HepG2 (cell line): ENCODE data around the gene SF3B6. TPM values are rescaled to one million over a fixed set of nuclear protein-coding genes. Genes with fewer than 3 reads are reported as not detected.

ENCODE experiments used
- CEBPG ChIP-seq: IDR thresholded peaks from 2 replicates; pipeline ENCODE4 v1.6.1; 2016
- ETV5 ChIP-seq: IDR thresholded peaks from 2 replicates; pipeline ENCODE4 v1.6.1; 2018; ENCODE audit warnings: missing biosample characterization, missing genetic modification reagents, inconsistent platforms, borderline replicate concordance
- HDAC6 ChIP-seq: fragments of 200-600 bp; sonication (generic); IDR thresholded peaks from 2 replicates; pipeline ENCODE4 v1.7.0; 2017; ENCODE audit warnings: mild to moderate bottlenecking, antibody characterized with exemption, low read length, low read depth
- HMGA1 ChIP-seq: sonication (generic); formaldehyde crosslinking; conservative IDR thresholded peaks from 2 replicates; pipeline ENCODE4 v1.4.0; 2020; ENCODE audit warnings: missing genetic modification reagents
- HNF4G ChIP-seq, 2 experiments: sonication (generic) in 1 of 2; formaldehyde crosslinking in 1 of 2; IDR thresholded peaks; 2 replicates each; pipeline versions ENCODE4 v1.4.0 to v1.6.1; 2011 to 2020; ENCODE audit warnings: borderline replicate concordance in 2 of 2, low read depth in 2 of 2, mild to moderate bottlenecking in 2 of 2, low read length in 1 of 2, missing genetic modification reagents in 1 of 2, moderate library complexity in 1 of 2
- KAT8 ChIP-seq: IDR thresholded peaks from 2 replicates; pipeline ENCODE4 v1.6.1; 2016; ENCODE audit warnings: missing genetic modification reagents, missing compliant biosample characterization
- NCOR1 ChIP-seq: fragments of 200-600 bp; sonication (generic); IDR thresholded peaks from 2 replicates; pipeline ENCODE4 v1.7.0; 2017; ENCODE audit warnings: antibody characterized with exemption, low read length, borderline replicate concordance
- NFE2L2 ChIP-seq: fragments of 150-350 bp; IDR thresholded peaks from 2 replicates; pipeline ENCODE4 v1.6.1; 2014; ENCODE audit warnings: low read length
- NR2F6 ChIP-seq, 2 experiments: IDR thresholded peaks; 2 replicates each; pipeline ENCODE4 v1.6.1; 2016; ENCODE audit warnings: antibody characterized with exemption in 1 of 2, mild to moderate bottlenecking in 1 of 2
- SMAD1 ChIP-seq: sonication (generic); formaldehyde crosslinking; IDR thresholded peaks from 2 replicates; pipeline ENCODE4 v1.4.0; 2020; ENCODE audit warnings: missing genetic modification reagents, low read depth, mild to moderate bottlenecking, borderline replicate concordance
- SMYD3 ChIP-seq: sonication (generic); formaldehyde crosslinking; IDR thresholded peaks from 2 replicates; pipeline ENCODE4 v1.8.1; 2023; ENCODE audit warnings: mild to moderate bottlenecking, missing genetic modification reagents
- SOX6 ChIP-seq, 2 experiments: fragments of 450-650 bp in 1 of 2; sonication (generic) in 1 of 2; formaldehyde crosslinking in 1 of 2; IDR thresholded peaks; 2 replicates each; pipeline versions ENCODE4 v1.4.0 to v1.6.1; 2017 to 2020; ENCODE audit warnings: antibody characterized with exemption in 1 of 2, mild to moderate bottlenecking in 1 of 2, missing genetic modification reagents in 1 of 2
- TEAD2 ChIP-seq: sonication (generic); formaldehyde crosslinking; IDR thresholded peaks from 2 replicates; pipeline ENCODE4 v1.9.0; 2021; ENCODE audit warnings: missing genetic modification reagents
- ZBTB21 ChIP-seq: sonication (generic); formaldehyde crosslinking; IDR thresholded peaks from 2 replicates; pipeline ENCODE4 v1.4.0; 2020; ENCODE audit warnings: missing genetic modification reagents
- ZBTB25 ChIP-seq: IDR thresholded peaks from 2 replicates; pipeline ENCODE4 v1.6.1; 2018; ENCODE audit warnings: missing genetic modification reagents
- ZNF3 ChIP-seq: IDR thresholded peaks from 2 replicates; pipeline ENCODE4 v1.7.0; 2017; ENCODE audit warnings: inconsistent platforms
- ZNF792 ChIP-seq: IDR thresholded peaks from 2 replicates; pipeline ENCODE4 v1.6.1; 2016
- polyA plus RNA-seq, 8 experiments: library from polyadenylated mRNA; depleted of rRNA in 3 of 8; stranded (reverse) in 7 of 8; unstranded in 1 of 8; fragments of >200 nt; fragmentation: Illumina TruSeq in 4 of 8; extraction: Trizol in 4 of 8; gene quantifications; 2 replicates each; pipeline versions ENCODE4 v1.2.1 to v1.2.3, GENCODE V29; 2011 to 2016; ENCODE audit warnings: low read depth in 4 of 8, missing spikeins in 1 of 8, mixed read lengths in 1 of 8; ENCODE audit not compliant: insufficient read depth in 1 of 8
- total RNA-seq, 5 experiments: library from RNA; depleted of rRNA; stranded (reverse); fragments of >200 nt; fragmentation: Illumina TruSeq; extraction: Trizol; gene quantifications; 2 replicates each; pipeline ENCODE4 v1.2.3, GENCODE V29; 2016; ENCODE audit warnings: low read depth in 1 of 5
- TF ChIP-seq, protein P1 (sequence below): IDR thresholded peaks from 2 replicates; pipeline ENCODE4 v1.6.1; 2012; ENCODE audit warnings: low read depth, low read length, improper control_type of control experiment
- TF ChIP-seq, protein P2 (sequence below), 2 experiments: sonication (generic) in 1 of 2; formaldehyde crosslinking in 1 of 2; IDR thresholded peaks; 2 replicates each; pipeline versions ENCODE4 v1.4.0 to v1.6.1; 2018 to 2020; ENCODE audit warnings: missing genetic modification reagents in 2 of 2, borderline replicate concordance in 1 of 2, low read depth in 1 of 2, mild to moderate bottlenecking in 1 of 2, missing biosample characterization in 1 of 2

SF3B6 gene
- total and polyA plus RNA-seq, 2 of the 13 experiments (the other 11 are each of a cell fraction or from before 2014, with no cell fraction given): 177 to 182 TPM

DNA sequence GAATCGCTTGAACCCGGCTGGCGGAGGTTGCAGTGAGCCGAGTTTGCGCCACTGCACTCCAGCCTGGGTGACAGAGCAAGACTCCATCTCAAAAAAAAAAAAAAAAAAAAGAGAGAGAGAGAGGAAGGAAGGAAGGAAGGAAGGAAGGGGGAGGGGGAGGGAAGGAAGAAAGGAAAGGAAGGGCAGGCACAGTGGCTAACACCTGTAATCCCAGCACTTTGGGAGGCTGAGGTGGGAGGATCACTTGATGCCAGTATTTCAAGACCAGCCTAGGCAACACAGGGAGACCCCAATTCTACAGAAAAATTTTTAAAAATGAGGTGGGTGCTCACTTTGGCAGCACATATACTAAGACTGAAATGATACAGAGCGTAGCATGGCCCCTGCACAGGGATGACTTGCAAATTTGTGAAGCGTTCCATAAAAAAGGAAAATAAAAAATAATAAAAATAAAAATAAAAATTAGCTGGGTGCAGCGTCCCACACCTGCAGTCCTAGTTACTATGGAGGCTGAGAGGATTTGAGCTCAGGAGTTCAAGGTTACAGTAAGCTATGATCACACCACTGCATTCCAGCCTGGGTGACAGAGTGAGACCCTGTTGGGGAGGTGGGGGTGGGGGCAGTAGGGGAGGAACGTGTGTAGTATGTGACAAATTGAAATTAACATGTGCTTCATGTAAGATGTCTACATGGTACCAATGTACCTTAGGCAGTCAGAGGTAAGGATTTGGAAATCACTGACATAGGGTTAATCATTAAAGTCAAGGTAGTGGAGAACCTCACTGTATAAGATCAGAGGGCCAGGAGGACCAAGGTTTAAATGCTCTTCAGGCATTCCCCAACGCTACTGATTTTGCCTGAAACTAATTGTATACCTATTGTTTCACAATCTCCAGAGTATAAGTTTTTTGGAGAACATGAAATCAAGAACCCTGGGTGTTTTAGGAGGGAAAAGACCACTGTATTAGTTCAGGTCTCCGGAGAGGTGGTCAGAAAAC is 30.3 kb downstream of the SF3B6 start (continued):
- TF ChIP-seq, protein P1, sequence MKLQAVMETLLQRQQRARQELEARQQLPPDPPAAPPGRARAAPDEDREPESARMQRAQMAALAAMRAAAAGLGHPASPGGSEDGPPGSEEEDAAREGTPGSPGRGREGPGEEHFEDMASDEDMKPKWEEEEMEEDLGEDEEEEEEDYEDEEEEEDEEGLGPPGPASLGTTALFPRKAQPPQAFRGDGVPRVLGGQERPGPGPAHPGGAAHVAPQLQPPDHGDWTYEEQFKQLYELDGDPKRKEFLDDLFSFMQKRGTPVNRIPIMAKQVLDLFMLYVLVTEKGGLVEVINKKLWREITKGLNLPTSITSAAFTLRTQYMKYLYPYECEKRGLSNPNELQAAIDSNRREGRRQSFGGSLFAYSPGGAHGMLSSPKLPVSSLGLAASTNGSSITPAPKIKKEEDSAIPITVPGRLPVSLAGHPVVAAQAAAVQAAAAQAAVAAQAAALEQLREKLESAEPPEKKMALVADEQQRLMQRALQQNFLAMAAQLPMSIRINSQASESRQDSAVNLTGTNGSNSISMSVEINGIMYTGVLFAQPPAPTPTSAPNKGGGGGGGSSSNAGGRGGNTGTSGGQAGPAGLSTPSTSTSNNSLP: peak; percentile 85
- no peak for TF ChIP-seq SMAD1 (CRISPR knock-in tag)
- 0 out of 2 replicates have a peak, but pooled peaks have one; percentile 19 for TF ChIP-seq ZBTB21 (CRISPR knock-in tag)
- no peak for TF ChIP-seq HDAC6
- TF ChIP-seq HNF4G (IDR thresholded peaks at IDR 0.05; ENCODE audit: borderline replicate concordance, low read depth, low read length): peak; percentile 13; the same call in 1 of the 2 replicates
- TF ChIP-seq HNF4G (CRISPR knock-in tag; IDR thresholded peaks at IDR 0.05; ENCODE audit: borderline replicate concordance, low read depth): no peak
- TF ChIP-seq KAT8 (CRISPR knock-in tag): 0 out of 2 replicates have a peak, but pooled peaks have one; percentile 29
- TF ChIP-seq TEAD2 (CRISPR knock-in tag): no peak
- TF ChIP-seq NR2F6 (IDR thresholded peaks at IDR 0.05): 0 out of 2 replicates have a peak, but pooled peaks have one; percentile 7
- peak; percentile 8; the same call in 1 of the 2 replicates for TF ChIP-seq NR2F6 (CRISPR knock-in tag; IDR thresholded peaks at IDR 0.05)
- peak; percentile 65 for TF ChIP-seq CEBPG (CRISPR knock-in tag)
- peak; percentile 71; the same call in 1 of the 2 replicates for TF ChIP-seq ZBTB25
- TF ChIP-seq HMGA1: no peak
- TF ChIP-seq NCOR1: 0 out of 2 replicates have a peak, but pooled peaks have one; percentile 16
- TF ChIP-seq NFE2L2: peak; percentile 90
- TF ChIP-seq ZNF3 (CRISPR knock-in tag): no peak
- no peak for TF ChIP-seq SOX6 (IDR thresholded peaks at IDR 0.05)
- peak; percentile 23; the same call in 1 of the 2 replicates for TF ChIP-seq SOX6 (CRISPR knock-in tag; IDR thresholded peaks at IDR 0.05)
- TF ChIP-seq SMYD3 (CRISPR knock-in tag): no peak
- no peak for TF ChIP-seq ETV5 (CRISPR knock-in tag)
- TF ChIP-seq ZNF792 (CRISPR knock-in tag): 0 out of 2 replicates have a peak, but pooled peaks have one; percentile 32
- TF ChIP-seq, protein P2, sequence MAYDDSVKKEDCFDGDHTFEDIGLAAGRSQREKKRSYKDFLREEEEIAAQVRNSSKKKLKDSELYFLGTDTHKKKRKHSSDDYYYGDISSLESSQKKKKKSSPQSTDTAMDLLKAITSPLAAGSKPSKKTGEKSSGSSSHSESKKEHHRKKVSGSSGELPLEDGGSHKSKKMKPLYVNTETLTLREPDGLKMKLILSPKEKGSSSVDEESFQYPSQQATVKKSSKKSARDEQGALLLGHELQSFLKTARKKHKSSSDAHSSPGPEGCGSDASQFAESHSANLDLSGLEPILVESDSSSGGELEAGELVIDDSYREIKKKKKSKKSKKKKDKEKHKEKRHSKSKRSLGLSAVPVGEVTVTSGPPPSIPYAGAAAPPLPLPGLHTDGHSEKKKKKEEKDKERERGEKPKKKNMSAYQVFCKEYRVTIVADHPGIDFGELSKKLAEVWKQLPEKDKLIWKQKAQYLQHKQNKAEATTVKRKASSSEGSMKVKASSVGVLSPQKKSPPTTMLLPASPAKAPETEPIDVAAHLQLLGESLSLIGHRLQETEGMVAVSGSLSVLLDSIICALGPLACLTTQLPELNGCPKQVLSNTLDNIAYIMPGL (CRISPR knock-in tag; IDR thresholded peaks at IDR 0.05; ENCODE audit: borderline replicate concordance in 1 of 2, low read depth in 1 of 2): peak in 1 of 2 experiments; percentile 48; a peak in 1 of 4 replicates
